22Rv1 (cell line): ENCODE results near the gene SMARCE1.

Experiments
- H3K27ac ChIP-seq: fragments of 450-650 bp; 2 replicates; pipeline ENCODE4 v1.5.1; 2017
- ZFX ChIP-seq: fragments of 450-650 bp; IDR thresholded peaks from 2 replicates; pipeline ENCODE4 v1.6.1; 2017; ENCODE audit warnings: antibody characterized with exemption, borderline replicate concordance
- TF ChIP-seq, protein P1 (sequence below): fragments of 450-650 bp; IDR thresholded peaks from 2 replicates; pipeline ENCODE4 v1.5.1; 2017; ENCODE audit warnings: mild to moderate bottlenecking

Gene SMARCE1

DNA sequence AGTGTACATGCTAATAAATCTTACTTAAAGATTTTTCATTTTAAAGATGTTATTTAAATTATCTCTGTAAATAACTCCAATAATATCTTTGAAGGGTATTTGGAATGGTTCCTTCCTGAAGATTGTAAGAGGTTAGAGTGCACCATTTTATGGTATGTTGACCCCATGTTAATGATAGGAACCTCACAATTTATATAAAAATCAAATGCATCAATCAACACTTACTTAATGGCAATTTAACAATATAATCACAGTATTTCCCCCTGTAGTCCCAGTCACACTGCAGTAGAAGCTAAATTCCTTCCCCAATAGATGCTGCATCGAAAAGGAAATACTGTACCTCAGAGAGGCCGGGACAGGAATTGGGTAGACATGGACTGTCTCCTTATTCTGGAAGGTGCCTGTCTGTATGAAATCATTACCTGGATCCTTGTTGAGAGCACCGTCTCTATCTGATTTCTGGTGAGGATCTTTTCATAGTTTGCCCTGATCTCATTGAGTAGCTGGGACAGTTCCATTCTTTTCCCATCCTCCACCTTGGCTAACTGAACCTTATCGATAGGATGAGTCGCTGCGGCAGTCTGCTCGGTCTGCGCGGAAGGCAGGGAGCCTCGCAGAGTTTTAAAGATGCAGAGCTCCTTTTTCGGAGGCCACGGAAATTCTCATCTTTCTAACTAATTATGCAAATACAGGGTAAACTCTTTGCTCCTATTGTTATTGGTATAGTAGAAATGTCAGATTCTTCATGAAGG is 17.1 kb upstream of the SMARCE1 start, which contains the start of gene KRT222:
Gene KRT222, minus strand, starts transcription at position 596 of the 752 bp plus-strand sequence. Its CDS starts 78 bp downstream, at position 518.
- no peak within 1 kb of the TSS for H3K27ac ChIP-seq
- TF ChIP-seq ZFX, result no peak
- TF ChIP-seq, protein P1, sequence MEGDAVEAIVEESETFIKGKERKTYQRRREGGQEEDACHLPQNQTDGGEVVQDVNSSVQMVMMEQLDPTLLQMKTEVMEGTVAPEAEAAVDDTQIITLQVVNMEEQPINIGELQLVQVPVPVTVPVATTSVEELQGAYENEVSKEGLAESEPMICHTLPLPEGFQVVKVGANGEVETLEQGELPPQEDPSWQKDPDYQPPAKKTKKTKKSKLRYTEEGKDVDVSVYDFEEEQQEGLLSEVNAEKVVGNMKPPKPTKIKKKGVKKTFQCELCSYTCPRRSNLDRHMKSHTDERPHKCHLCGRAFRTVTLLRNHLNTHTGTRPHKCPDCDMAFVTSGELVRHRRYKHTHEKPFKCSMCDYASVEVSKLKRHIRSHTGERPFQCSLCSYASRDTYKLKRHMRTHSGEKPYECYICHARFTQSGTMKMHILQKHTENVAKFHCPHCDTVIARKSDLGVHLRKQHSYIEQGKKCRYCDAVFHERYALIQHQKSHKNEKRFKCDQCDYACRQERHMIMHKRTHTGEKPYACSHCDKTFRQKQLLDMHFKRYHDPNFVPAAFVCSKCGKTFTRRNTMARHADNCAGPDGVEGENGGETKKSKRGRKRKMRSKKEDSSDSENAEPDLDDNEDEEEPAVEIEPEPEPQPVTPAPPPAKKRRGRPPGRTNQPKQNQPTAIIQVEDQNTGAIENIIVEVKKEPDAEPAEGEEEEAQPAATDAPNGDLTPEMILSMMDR, result no peak

DNA sequence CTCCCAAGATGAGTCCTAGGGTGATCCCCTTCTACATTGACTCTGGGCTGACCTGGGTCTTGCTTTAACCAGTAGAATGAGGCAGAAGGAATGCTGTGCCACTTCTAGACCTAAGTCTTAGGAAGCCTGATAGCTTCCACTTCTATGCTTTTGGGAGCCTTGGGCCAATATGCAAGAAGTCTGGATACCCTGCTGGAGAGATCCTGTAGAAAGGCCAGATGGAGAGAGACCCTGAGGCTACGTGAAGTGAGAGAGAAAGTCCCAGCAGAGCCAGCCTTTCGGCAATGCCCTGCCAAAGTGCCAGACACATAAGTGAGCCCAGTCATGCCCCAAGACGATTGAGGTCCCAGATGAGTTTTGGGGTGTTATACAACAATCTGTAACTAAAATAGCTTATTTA is 15.6 kb upstream of the SMARCE1 start:
- TF ChIP-seq, protein P1, result no peak
- no peak for TF ChIP-seq ZFX
- no peak overlapping the region for H3K27ac ChIP-seq

DNA sequence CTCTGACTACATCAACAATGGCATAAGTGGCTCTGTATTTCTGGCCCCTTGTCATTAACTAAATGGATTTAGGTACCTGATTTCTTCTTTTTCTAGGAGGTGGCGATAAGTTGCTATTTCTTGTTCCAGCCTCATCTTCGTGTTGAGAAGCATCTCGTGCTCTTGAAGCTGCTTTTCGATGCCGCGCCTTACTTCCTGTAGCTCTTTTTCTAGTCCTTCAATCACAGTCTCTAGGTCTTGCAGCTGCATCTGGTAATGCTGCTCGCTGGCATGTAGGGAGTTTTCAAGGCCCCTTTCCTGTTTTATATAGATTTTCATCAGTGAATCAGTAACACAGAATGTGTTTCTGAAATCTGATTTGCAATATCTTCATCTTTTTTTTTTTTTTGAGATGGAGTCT is 12.3 kb upstream of the SMARCE1 start:
- TF ChIP-seq ZFX, result no peak
- TF ChIP-seq, protein P1, result no peak
- no peak overlapping the region for H3K27ac ChIP-seq

DNA sequence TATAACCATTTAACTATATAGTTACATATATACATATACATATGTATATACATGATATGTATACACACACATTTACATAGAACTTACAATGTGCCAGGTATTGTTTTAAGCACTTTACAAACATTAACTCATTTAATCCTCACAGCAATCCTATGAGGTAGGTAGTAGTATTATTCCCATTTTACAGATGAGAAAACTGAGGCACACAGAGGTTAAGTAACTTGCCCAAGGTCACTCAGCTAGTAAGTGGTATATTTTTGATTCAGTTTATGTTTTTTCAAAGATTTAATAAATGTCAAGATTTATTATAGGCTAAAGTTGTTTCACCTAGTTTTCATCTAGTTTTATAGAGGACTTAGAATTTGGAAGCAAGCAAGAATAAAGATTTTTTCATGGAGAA is 10.8 kb upstream of the SMARCE1 start:
- H3K27ac ChIP-seq, result no peak overlapping the region
- TF ChIP-seq ZFX, result no peak
- TF ChIP-seq, protein P1, result no peak

DNA sequence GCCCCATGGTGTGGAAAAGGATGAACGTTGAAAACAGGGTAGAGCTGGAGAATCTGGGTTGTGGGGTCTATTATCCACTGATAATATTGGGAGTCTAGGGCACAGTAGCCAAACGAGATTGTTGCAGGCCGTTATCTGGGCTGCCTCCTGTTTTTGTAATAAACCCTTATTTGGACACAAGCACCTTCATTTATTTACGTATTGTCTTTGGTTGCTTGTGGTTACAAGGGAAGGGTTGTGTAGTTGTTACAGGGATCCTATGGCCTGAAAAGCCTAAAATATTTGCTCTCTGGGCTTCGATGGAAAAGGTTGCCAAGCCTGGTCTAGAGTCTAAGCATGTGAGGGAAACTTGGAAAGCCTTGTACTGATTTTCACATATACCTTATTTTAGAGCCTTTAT is 4.3 kb upstream of the SMARCE1 start:
- H3K27ac ChIP-seq, result no peak overlapping the region
- TF ChIP-seq ZFX, result no peak
- TF ChIP-seq, protein P1, result no peak

DNA sequence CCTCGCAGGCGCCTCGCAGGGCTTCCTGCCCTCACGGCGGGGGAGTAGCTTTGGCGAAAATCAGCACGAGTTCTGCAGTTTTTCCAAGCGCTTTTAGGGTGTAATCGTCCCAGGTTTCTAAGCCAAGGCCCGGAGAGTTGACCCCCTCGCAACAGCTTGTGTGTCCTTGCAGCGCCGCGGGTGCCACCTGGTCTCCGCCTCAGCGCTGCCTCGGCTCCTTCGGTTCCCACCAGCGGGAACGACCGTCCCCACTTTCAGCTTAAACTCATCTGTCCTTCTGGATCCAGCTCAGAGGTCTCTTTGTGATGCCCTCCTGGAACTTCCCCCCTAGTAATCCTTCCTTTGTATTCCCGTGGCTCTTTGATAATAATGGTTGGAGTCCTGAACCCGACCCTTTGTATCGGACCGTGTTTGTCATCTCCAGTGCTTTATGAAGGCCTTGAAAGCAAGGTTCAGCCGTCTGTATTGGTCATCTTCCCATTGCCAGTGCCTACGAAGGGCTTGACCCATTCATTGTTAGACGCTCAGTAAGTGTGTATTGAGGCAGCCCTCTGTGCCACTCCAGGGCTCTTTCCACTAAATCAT is 858 bp upstream of the SMARCE1 start:
- TF ChIP-seq ZFX, result no peak
- TF ChIP-seq, protein P1, result no peak
- H3K27ac ChIP-seq, result peak overlapping the region; percentile 88
